Right lobe of liver (tissue), 4 donors: ENCODE results near the gene RFX4.

ENCODE experiments used
- POLR2A ChIP-seq: fragments of 450-650 bp; IDR thresholded peaks from one replicate; pipeline ENCODE4 v1.6.1; 2017; ENCODE audit warnings: antibody characterized with exemption, mild to moderate bottlenecking
- TF ChIP-seq, protein P1 (sequence below), 4 donors: fragments of 200-600 bp in 3 of 4; fragments of 450-650 bp in 1 of 4; IDR thresholded peaks; one replicate each; pipeline versions ENCODE4 v1.5.1 to v1.8.0; 2016 to 2022; ENCODE audit warnings: antibody characterized with exemption in 4 of 4, mild to moderate bottlenecking in 2 of 4
- donor health status: DM: no; HTN: no; CAD: no.
- donor health status: DM: no; HTN: no; CAD: no.
- donor health status: DM: no; HTN: yes; CAD: no.

DNA sequence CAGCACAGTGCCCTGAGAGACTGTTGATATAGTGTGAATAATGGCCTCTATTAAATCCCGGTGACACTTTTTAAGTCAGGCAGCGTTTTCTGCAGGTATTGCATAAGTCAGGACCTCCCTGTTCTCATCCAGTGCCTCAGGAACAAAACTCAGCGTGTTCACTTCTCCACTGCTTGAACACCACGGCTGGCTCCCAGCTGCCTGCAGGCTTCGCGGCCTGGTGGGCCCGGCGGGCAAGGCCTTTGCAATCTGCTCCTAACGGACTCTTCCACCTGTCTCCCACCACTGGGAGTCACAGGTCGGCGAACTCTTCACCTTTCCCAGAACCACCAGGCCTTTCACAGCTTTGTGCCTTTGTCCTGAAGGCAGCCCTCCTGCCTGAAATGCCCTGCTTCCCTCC, 18.7 kb downstream of the RFX4 start:
- TF ChIP-seq, protein P1, sequence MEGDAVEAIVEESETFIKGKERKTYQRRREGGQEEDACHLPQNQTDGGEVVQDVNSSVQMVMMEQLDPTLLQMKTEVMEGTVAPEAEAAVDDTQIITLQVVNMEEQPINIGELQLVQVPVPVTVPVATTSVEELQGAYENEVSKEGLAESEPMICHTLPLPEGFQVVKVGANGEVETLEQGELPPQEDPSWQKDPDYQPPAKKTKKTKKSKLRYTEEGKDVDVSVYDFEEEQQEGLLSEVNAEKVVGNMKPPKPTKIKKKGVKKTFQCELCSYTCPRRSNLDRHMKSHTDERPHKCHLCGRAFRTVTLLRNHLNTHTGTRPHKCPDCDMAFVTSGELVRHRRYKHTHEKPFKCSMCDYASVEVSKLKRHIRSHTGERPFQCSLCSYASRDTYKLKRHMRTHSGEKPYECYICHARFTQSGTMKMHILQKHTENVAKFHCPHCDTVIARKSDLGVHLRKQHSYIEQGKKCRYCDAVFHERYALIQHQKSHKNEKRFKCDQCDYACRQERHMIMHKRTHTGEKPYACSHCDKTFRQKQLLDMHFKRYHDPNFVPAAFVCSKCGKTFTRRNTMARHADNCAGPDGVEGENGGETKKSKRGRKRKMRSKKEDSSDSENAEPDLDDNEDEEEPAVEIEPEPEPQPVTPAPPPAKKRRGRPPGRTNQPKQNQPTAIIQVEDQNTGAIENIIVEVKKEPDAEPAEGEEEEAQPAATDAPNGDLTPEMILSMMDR (IDR thresholded peaks at IDR 0.05): no peak
- TF ChIP-seq POLR2A: no peak
